HG03520 (cell line): ENCODE results near the gene OR2V2.
"Not testable (repeated sequence)": the region's sequence is repeated elsewhere in the genome, so short reads cannot be mapped to it uniquely, and the experiment has no call there.

Experiments used
- ATAC-seq: cut with Tn5 transposase; IDR thresholded peaks from one replicate; pipeline ENCODE4 v1.9.1; 2021; ENCODE audit warnings: mild to moderate bottlenecking, moderate library complexity; ENCODE audit not compliant: unreplicated experiment

OR2V2 gene

GRCh38 chr5:181114844-181115778 lies 32.3 kb upstream of the OR2V2 start:
- no peak for ATAC-seq

- ATAC-seq: no peak
These were observed 29.0 kb upstream of the OR2V2 start for GRCh38 chr5:181118369-181118768.

GRCh38 chr5:181119105-181119504 lies 28.3 kb upstream of the OR2V2 start:
- ATAC-seq: no peak

- no peak for ATAC-seq
These were observed 27.1 kb upstream of the OR2V2 start for GRCh38 chr5:181120306-181120705.

- no peak for ATAC-seq
These were observed 26.6 kb upstream of the OR2V2 start for GRCh38 chr5:181120761-181121160.

- no peak for ATAC-seq
These were observed 25.5 kb upstream of the OR2V2 start for GRCh38 chr5:181121675-181122561.

- ATAC-seq: no peak
These were observed 22.9 kb upstream of the OR2V2 start for GRCh38 chr5:181124526-181124925.

GRCh38 chr5:181126841-181127240 lies 20.5 kb upstream of the OR2V2 start:
- ATAC-seq: no peak

- no peak for ATAC-seq
These were observed 19.9 kb upstream of the OR2V2 start for GRCh38 chr5:181127456-181127855.

- ATAC-seq: no peak
These were observed 19.3 kb upstream of the OR2V2 start for GRCh38 chr5:181127907-181128626.

GRCh38 chr5:181129601-181130000 lies 17.8 kb upstream of the OR2V2 start:
- no peak for ATAC-seq

- ATAC-seq: not testable (repeated sequence)
These were observed 17.3 kb upstream of the OR2V2 start for GRCh38 chr5:181130081-181130480.

GRCh38 chr5:181130832-181131496 lies 16.4 kb upstream of the OR2V2 start, which contains the start of gene OR2V1:
OR2V1 (minus strand) TSS chr5:181131169; CDS start chr5:181125304, 5,865 bp downstream.
- no peak for ATAC-seq

- no peak for ATAC-seq
These were observed 15.9 kb upstream of the OR2V2 start for GRCh38 chr5:181131514-181131913.

GRCh38 chr5:181133083-181133482 lies 14.3 kb upstream of the OR2V2 start:
- no peak for ATAC-seq

GRCh38 chr5:181133610-181134231 lies 13.7 kb upstream of the OR2V2 start:
- ATAC-seq: no peak

- ATAC-seq: no peak
These were observed 13.1 kb upstream of the OR2V2 start for GRCh38 chr5:181134259-181134658.

GRCh38 chr5:181136361-181136955 lies 10.9 kb upstream of the OR2V2 start:
- no peak for ATAC-seq

GRCh38 chr5:181138258-181138657 lies 9.1 kb upstream of the OR2V2 start:
- no peak for ATAC-seq

GRCh38 chr5:181140766-181141165 lies 6.6 kb upstream of the OR2V2 start:
- no peak for ATAC-seq
